H1 (cell line): Measurements from ENCODE around the gene PINK1. TPM values are rescaled to one million over a fixed set of nuclear protein-coding genes. Genes with fewer than 3 reads are reported as not detected.

Experiments used
- CTCF ChIA-PET: fragments of 300-600 bp; sonication (Branson Sonifier 250); formaldehyde crosslinking; loops from one replicate; lab custom pipeline; 2021; ENCODE audit not compliant: partially characterized antibody; lab: Charles Lee
- POLR2A ChIA-PET: fragments of 300-600 bp; sonication (Branson Sonifier 250); formaldehyde crosslinking; loops from one replicate; lab custom pipeline; 2021; ENCODE audit warnings: inconsistent platforms; ENCODE audit not compliant: partially characterized antibody; lab: Charles Lee
- DNase-seq, 2 experiments: peaks; one replicate each; pipeline versions ENCODE4 v3.0.0 to v3.0.0-alpha.2; 2010 to 2022; ENCODE audit warnings: low spot score in 2 of 2, low read depth in 1 of 2, mixed read lengths in 1 of 2
- FAIRE-seq: peaks from 2 replicates; lab custom pipeline; 2011; peaks lifted over from hg19 to GRCh38; lab: Jason Lieb, UNC
- H2AFZ ChIP-seq: 2 replicates; pipeline ENCODE4 v1.8.1; 2012; ENCODE audit warnings: low read length, inconsistent platforms
- H2AK5ac ChIP-seq: 2 replicates; pipeline ENCODE4 v1.6.1; 2013; ENCODE audit warnings: low read depth, low read length
- H2BK120ac ChIP-seq: replicated peaks from 2 replicates; pipeline ENCODE3; 2013; ENCODE audit warnings: low read depth, low read length, inconsistent platforms
- H2BK12ac ChIP-seq: 2 replicates; pipeline ENCODE4 v1.6.1; 2013; ENCODE audit warnings: low read depth, low read length
- H2BK15ac ChIP-seq: 2 replicates; pipeline ENCODE4 v1.6.1; 2013; ENCODE audit warnings: low read length
- H2BK20ac ChIP-seq: 2 replicates; pipeline ENCODE4 v1.6.1; 2013; ENCODE audit warnings: low read length
- H2BK5ac ChIP-seq: 2 replicates; pipeline ENCODE4 v1.6.1; 2013; ENCODE audit warnings: low read depth, low read length
- H3K14ac ChIP-seq: 2 replicates; pipeline ENCODE4 v1.6.1; 2013; ENCODE audit warnings: inconsistent platforms; ENCODE audit not compliant: insufficient read length
- H3K18ac ChIP-seq: 2 replicates; pipeline ENCODE4 v1.6.1; 2013; ENCODE audit warnings: low read length; ENCODE audit errors: extremely low read depth
- H3K23ac ChIP-seq: 2 replicates; pipeline ENCODE4 v1.6.1; 2013; ENCODE audit warnings: inconsistent platforms; ENCODE audit not compliant: insufficient read length
- H3K23me2 ChIP-seq: 2 replicates; pipeline ENCODE4 v1.6.1; 2013; ENCODE audit warnings: low read depth, low read length
- H3K27ac ChIP-seq: 2 replicates; pipeline ENCODE4 v1.6.1; 2011; ENCODE audit warnings: low read depth, low read length, inconsistent platforms
- H3K27me3 ChIP-seq, 4 experiments: replicated peaks in 1 of 4; 1 replicate in 1 of 4; 2 replicates in 3 of 4; pipeline versions ENCODE4 v1.6.1 to v1.8.1; 2011 to 2013; ENCODE audit warnings: low read length in 3 of 4, mild to moderate bottlenecking in 3 of 4, inconsistent platforms in 2 of 4, mixed read lengths in 2 of 4, moderate library complexity in 1 of 4; ENCODE audit not compliant: control insufficient read depth in 3 of 4, insufficient read depth in 3 of 4; ENCODE audit errors: extremely low read depth in 1 of 4
- H3K36me3 ChIP-seq, 4 experiments: 2 replicates each; pipeline versions ENCODE4 v1.6.1 to v1.8.1; 2011 to 2013; ENCODE audit warnings: mild to moderate bottlenecking in 4 of 4, low read length in 3 of 4, moderate library complexity in 2 of 4, control low read depth in 1 of 4, inconsistent platforms in 1 of 4; ENCODE audit not compliant: insufficient read depth in 4 of 4, control insufficient read depth in 2 of 4
- H3K4ac ChIP-seq: replicated peaks from 2 replicates; pipeline ENCODE3; 2013; ENCODE audit warnings: low read length, low read depth, mixed read lengths, inconsistent platforms; ENCODE audit not compliant: insufficient read length
- H3K4me1 ChIP-seq, 4 experiments: replicated peaks in 1 of 4; 1 replicate in 1 of 4; 2 replicates in 3 of 4; pipeline versions ENCODE4 v1.6.1 to v1.8.1; 2011 to 2013; ENCODE audit warnings: low read length in 3 of 4, inconsistent platforms in 2 of 4, mixed read lengths in 1 of 4; ENCODE audit not compliant: insufficient read depth in 4 of 4, control insufficient read depth in 3 of 4
- H3K4me2 ChIP-seq, 2 experiments: 2 replicates each; pipeline versions ENCODE4 v1.6.1 to v1.8.1; 2011 to 2013; ENCODE audit warnings: low read depth in 2 of 2, low read length in 2 of 2, control low read depth in 1 of 2, inconsistent platforms in 1 of 2, mild to moderate bottlenecking in 1 of 2; ENCODE audit not compliant: insufficient read depth in 1 of 2
- H3K4me3 ChIP-seq, 4 experiments: fragments of 200-600, 300-600 bp in 1 of 4; sonication (generic), shearing (Covaris generic), sonication (Bioruptor Twin) in 1 of 4; 2 replicates each; pipeline versions ENCODE4 v1.5.1 to v1.8.1; 2011 to 2016; ENCODE audit warnings: low read length in 4 of 4, low read depth in 3 of 4, control low read depth in 2 of 4, inconsistent platforms in 2 of 4, mild to moderate bottlenecking in 2 of 4, mixed read lengths in 1 of 4, moderate library complexity in 1 of 4; ENCODE audit not compliant: insufficient read depth in 2 of 4; ENCODE audit errors: extremely low read depth in 1 of 4
- H3K56ac ChIP-seq: replicated peaks from 2 replicates; pipeline ENCODE3; 2013; ENCODE audit warnings: low read depth, mild to moderate bottlenecking, mixed read lengths, low read length, inconsistent platforms; ENCODE audit not compliant: insufficient read length
- H3K79me1 ChIP-seq: 2 replicates; pipeline ENCODE4 v1.6.1; 2013; ENCODE audit warnings: low read depth, low read length, control low read depth
- H3K79me2 ChIP-seq, 2 experiments: 2 replicates each; pipeline versions ENCODE4 v1.6.1 to v1.8.1; 2012 to 2013; ENCODE audit warnings: low read length in 2 of 2, mild to moderate bottlenecking in 2 of 2, inconsistent platforms in 1 of 2; ENCODE audit not compliant: insufficient read depth in 2 of 2, control insufficient read depth in 1 of 2
- H3K9ac ChIP-seq, 4 experiments: replicated peaks in 1 of 4; 1 replicate in 1 of 4; 2 replicates in 3 of 4; pipeline versions ENCODE4 v1.6.1 to v1.8.1; 2011 to 2013; ENCODE audit warnings: low read depth in 3 of 4, low read length in 3 of 4, control low read depth in 2 of 4, mild to moderate bottlenecking in 2 of 4, moderate library complexity in 2 of 4, inconsistent platforms in 1 of 4; ENCODE audit errors: extremely low read depth in 1 of 4
- H3K9me3 ChIP-seq, 2 experiments: 2 replicates each; pipeline versions ENCODE4 v1.6.1 to v1.8.1; 2012 to 2013; ENCODE audit warnings: mild to moderate bottlenecking in 2 of 2, moderate library complexity in 2 of 2, control low read depth in 1 of 2, inconsistent platforms in 1 of 2, low read depth in 1 of 2, low read length in 1 of 2, mixed read lengths in 1 of 2; ENCODE audit not compliant: insufficient read depth in 2 of 2
- H4K20me1 ChIP-seq, 2 experiments: replicated peaks in 1 of 2; 2 replicates each; pipeline versions ENCODE3 to v1.8.1; 2011 to 2013; ENCODE audit warnings: inconsistent platforms in 2 of 2, low read length in 2 of 2, mild to moderate bottlenecking in 1 of 2; ENCODE audit not compliant: insufficient read depth in 2 of 2, control insufficient read depth in 1 of 2
- H4K5ac ChIP-seq: 2 replicates; pipeline ENCODE4 v1.6.1; 2013; ENCODE audit warnings: low read length, low read depth, mixed read lengths, inconsistent platforms; ENCODE audit not compliant: insufficient read length
- H4K8ac ChIP-seq: 2 replicates; pipeline ENCODE4 v1.8.0; 2013; ENCODE audit warnings: mild to moderate bottlenecking, moderate library complexity, low read length, inconsistent platforms; ENCODE audit not compliant: insufficient read depth; ENCODE audit errors: extremely low read depth
- H4K91ac ChIP-seq: replicated peaks from 2 replicates; pipeline ENCODE3; 2013; ENCODE audit warnings: low read length, mixed read lengths, inconsistent platforms; ENCODE audit not compliant: insufficient read length
- CHD1 ChIP-seq: IDR thresholded peaks from 2 replicates; pipeline ENCODE4 v1.6.1; 2012; ENCODE audit warnings: low read depth, low read length, improper control_type of control experiment
- CREB1 ChIP-seq: IDR thresholded peaks from 2 replicates; pipeline ENCODE4 v1.6.1; 2012; ENCODE audit warnings: inconsistent platforms
- HDAC2 ChIP-seq, 2 experiments: fragments of 300-600 bp in 1 of 2; sonication (generic) in 1 of 2; IDR thresholded peaks; 2 replicates each; pipeline ENCODE4 v1.6.1; 2011 to 2012; ENCODE audit warnings: low read depth in 2 of 2, low read length in 2 of 2, mild to moderate bottlenecking in 2 of 2, moderate library complexity in 2 of 2, borderline replicate concordance in 1 of 2, inconsistent platforms in 1 of 2
- NRF1 ChIP-seq: IDR thresholded peaks from 2 replicates; pipeline ENCODE4 v1.6.1; 2011; ENCODE audit warnings: mild to moderate bottlenecking, low read depth, low read length, improper control_type of control experiment
- RFX5 ChIP-seq: IDR thresholded peaks from 2 replicates; pipeline ENCODE4 v1.6.1; 2011; ENCODE audit warnings: low read depth, low read length, improper control_type of control experiment, borderline replicate concordance
- WGBS, 2 experiments: shearing (Covaris generic) in 1 of 2; methylation state at CpG; one replicate each; pipeline versions ENCODE4 v1.1.6 to v1.1.7; 2013 to 2015; ENCODE audit warnings: low lambda C conversion rate in 2 of 2, mixed read lengths in 2 of 2, inconsistent platforms in 1 of 2, low coverage in 1 of 2, missing lambda C conversion rate in 1 of 2; ENCODE audit not compliant: insufficient replicate concordance in 2 of 2, insufficient coverage in 1 of 2, insufficient read length in 1 of 2; ENCODE audit errors: extremely low coverage in 1 of 2, missing lambda C conversion rate in 1 of 2; 5-methylcytosine and 5-hydroxymethylcytosine counted together
- polyA plus RNA-seq, 7 experiments: library from polyadenylated mRNA; depleted of rRNA in 3 of 7; stranded (reverse) in 5 of 7; unstranded in 2 of 7; fragments of >200 nt in 5 of 7; fragments of 200-250 nt in 2 of 7; gene quantifications; 1 replicate in 5 of 7; 2 replicates in 1 of 7; 4 replicates in 1 of 7; pipeline versions ENCODE4 v1.2.1 to v1.2.3, GENCODE V29; 2011 to 2013; ENCODE audit warnings: missing spikeins in 2 of 7, mixed read lengths in 2 of 7
- total RNA-seq: library from RNA; stranded (reverse); fragmentation: NEBNext Ultra II Directional; extraction: Animal tissue kit (Norgen Biotek cat#: 25700); gene quantifications from 2 replicates; pipeline ENCODE4 v1.2.1, GENCODE V29; 2021

PINK1 gene
- total and polyA plus RNA-seq, 2 of the 8 experiments (the other 6 are each of a cell fraction or from before 2014, with no cell fraction given): 16.1 to 19.3 TPM

- TF ChIP-seq RFX5: no peak
- TF ChIP-seq NRF1: no peak
- no peak for TF ChIP-seq CREB1
- TF ChIP-seq CHD1: no peak
- no peak for TF ChIP-seq HDAC2 (IDR thresholded peaks at IDR 0.05; ENCODE audit: borderline replicate concordance in 1 of 2, low read depth in 2 of 2, low read length in 2 of 2)
- no peak overlapping the region for H3K4ac ChIP-seq
- no peak overlapping the region for H2BK12ac ChIP-seq
- no peak overlapping the region for H2BK120ac ChIP-seq
- H3K4me1 ChIP-seq: no peaks in the 10 kb centered on the region
- H3K4me2 ChIP-seq: no peak overlapping the region
- H3K79me2 ChIP-seq: no peaks in the 10 kb centered on the region
- DNase-seq: no peak
- POLR2A ChIA-PET: interaction anchor here (2.9 kb wide), 1 partner anchor 13 kb away, joined by 8 read pairs; no protein-coding TSS in a partner anchor
- H3K79me1 ChIP-seq: no peaks in the 10 kb centered on the region
- no peak overlapping the region for H4K8ac ChIP-seq
- H3K14ac ChIP-seq: no peak overlapping the region
- CTCF ChIA-PET: interaction anchor here (0.9 to 2.0 kb wide), 6 partner anchors 17 to 73 kb away, joined by 3 to 7 read pairs (median 3); no protein-coding TSS in a partner anchor
- H3K23me2 ChIP-seq: no peaks in the 10 kb centered on the region; the same call in 1 of the 2 replicates
- H3K27me3 ChIP-seq: no peaks in the 10 kb centered on the region
- no peak overlapping the region for H4K5ac ChIP-seq
- FAIRE-seq: no peak
- no peaks in the 10 kb centered on the region for H3K36me3 ChIP-seq
- H4K20me1 ChIP-seq: no peaks in the 10 kb centered on the region
- 80% methylated on average over 6 of the region's 6 CpGs; no CpG with 5 or more reads in 1 of the 2 experiments for WGBS, 2 experiments
- H3K27ac ChIP-seq: no peak overlapping the region
- H3K18ac ChIP-seq: no peak overlapping the region
- no peak overlapping the region for H3K56ac ChIP-seq
- H2BK15ac ChIP-seq: no peak overlapping the region
- no peak overlapping the region for H2AK5ac ChIP-seq
- H3K9me3 ChIP-seq: no peaks in the 10 kb centered on the region
- H3K23ac ChIP-seq: no peak overlapping the region
- H3K4me3 ChIP-seq: no peak overlapping the region
- H3K9ac ChIP-seq: no peak overlapping the region
- no peak overlapping the region for H4K91ac ChIP-seq
- no peak overlapping the region for H2BK5ac ChIP-seq
- no peak overlapping the region for H2AFZ ChIP-seq
- H2BK20ac ChIP-seq: no peak overlapping the region
Measured at GRCh38 chr1:20596106-20596505, 37.2 kb upstream of the PINK1 start.
